SK-N-SH (cell line): ENCODE results near the gene C4B. TPM values are rescaled to one million over a fixed set of nuclear protein-coding genes. Genes with fewer than 3 reads are reported as not detected.

Source experiments
- CTCF ChIA-PET: fragments of 300-600, 350-600 bp; formaldehyde crosslinking; extraction: SDS; loops from one replicate; lab custom pipeline; 2021; lab: Yijun Ruan, JAX
- POLR2A ChIA-PET: fragments of 350-600 bp; sonication (Branson Sonifier 250); formaldehyde crosslinking; extraction: SDS; loops from one replicate; lab custom pipeline; 2020; ENCODE audit warnings: antibody characterized with exemption, inconsistent platforms; lab: Yijun Ruan, JAX
- DNase-seq: peaks from one replicate; pipeline ENCODE4 v3.0.0; 2012
- H2AFZ ChIP-seq: fragments of 200-600 bp; sonication (generic); 2 replicates; pipeline ENCODE4 v1.8.1; 2016; ENCODE audit warnings: antibody characterized with exemption, mild to moderate bottlenecking, low read depth
- H3F3A ChIP-seq: fragments of 200-600 bp; sonication (generic); replicated peaks from 2 replicates; pipeline ENCODE3; 2016; ENCODE audit warnings: antibody characterized with exemption, mild to moderate bottlenecking; ENCODE audit not compliant: insufficient read depth
- H3K27ac ChIP-seq, 2 experiments: fragments of 200-500 bp in 1 of 2; fragments of 200-600 bp in 1 of 2; sonication (Bioruptor generic) in 1 of 2; sonication (generic), shearing (Covaris generic) in 1 of 2; 2 replicates each; pipeline versions ENCODE4 v1.5.1 to v1.6.1; 2014 to 2016; ENCODE audit warnings: low read depth in 2 of 2, inconsistent platforms in 1 of 2, low read length in 1 of 2, mild to moderate bottlenecking in 1 of 2, mixed read lengths in 1 of 2
- H3K27me3 ChIP-seq: fragments of 200-600 bp; sonication (generic), shearing (Covaris generic); 2 replicates; pipeline ENCODE4 v1.6.1; 2016; ENCODE audit warnings: mixed run types; ENCODE audit not compliant: insufficient read depth
- H3K36me3 ChIP-seq, 2 experiments: fragments of 200-500 bp in 1 of 2; fragments of 200-600 bp in 1 of 2; sonication (Bioruptor generic) in 1 of 2; sonication (generic) in 1 of 2; replicated peaks in 1 of 2; 2 replicates each; pipeline versions ENCODE3 to v1.5.1; 2014 to 2016; ENCODE audit warnings: low read length in 1 of 2, mild to moderate bottlenecking in 1 of 2; ENCODE audit not compliant: insufficient read depth in 2 of 2, control insufficient read depth in 1 of 2
- H3K4me1 ChIP-seq, 2 experiments: fragments of 200-500 bp in 1 of 2; fragments of 200-600 bp in 1 of 2; sonication (Bioruptor generic) in 1 of 2; sonication (generic), shearing (Covaris generic) in 1 of 2; 2 replicates each; pipeline versions ENCODE4 v1.5.1 to v1.6.1; 2014 to 2016; ENCODE audit warnings: low read depth in 1 of 2, low read length in 1 of 2, mixed run types in 1 of 2; ENCODE audit not compliant: insufficient read depth in 2 of 2, control insufficient read depth in 1 of 2
- H3K4me2 ChIP-seq: fragments of 200-600 bp; sonication (generic), shearing (Covaris generic); 2 replicates; pipeline ENCODE4 v1.6.1; 2017; ENCODE audit warnings: mixed run types
- H3K4me3 ChIP-seq, 2 experiments: fragments of 200-500 bp in 1 of 2; fragments of 200-600 bp in 1 of 2; sonication (Bioruptor generic) in 1 of 2; sonication (generic), shearing (Covaris generic) in 1 of 2; 2 replicates each; pipeline versions ENCODE4 v1.5.1 to v1.8.1; 2014 to 2016; ENCODE audit warnings: low read depth in 2 of 2, inconsistent platforms in 1 of 2, low read length in 1 of 2, mild to moderate bottlenecking in 1 of 2, mixed read lengths in 1 of 2, moderate library complexity in 1 of 2
- H3K79me2 ChIP-seq: fragments of 200-600 bp; sonication (generic); 2 replicates; pipeline ENCODE4 v1.8.1; 2017; ENCODE audit warnings: mild to moderate bottlenecking; ENCODE audit not compliant: insufficient read depth
- H3K9ac ChIP-seq: fragments of 200-600 bp; sonication (generic); 2 replicates; pipeline ENCODE4 v1.6.1; 2017; ENCODE audit warnings: mixed run types
- H3K9me2 ChIP-seq: fragments of 200-600 bp; sonication (generic); 2 replicates; pipeline ENCODE4 v1.6.1; 2017; ENCODE audit warnings: mixed run types
- H3K9me3 ChIP-seq: fragments of 200-600 bp; sonication (generic); 2 replicates; pipeline ENCODE4 v1.6.1; 2017; ENCODE audit warnings: mixed run types, mild to moderate bottlenecking, moderate library complexity
- H4K20me1 ChIP-seq: fragments of 200-600 bp; sonication (generic); 2 replicates; pipeline ENCODE4 v1.6.1; 2017; ENCODE audit warnings: mild to moderate bottlenecking, mixed run types; ENCODE audit not compliant: insufficient read depth
- CHD2 ChIP-seq: fragments of 150-350 bp; IDR thresholded peaks from 2 replicates; pipeline ENCODE4 v1.6.1; 2018; ENCODE audit warnings: low read length; ENCODE audit not compliant: partially characterized antibody
- ELF1 ChIP-seq: IDR thresholded peaks from 2 replicates; pipeline ENCODE4 v1.4.0; 2012
- EP300 ChIP-seq, 2 experiments: IDR thresholded peaks; 2 replicates each; pipeline versions ENCODE4 v1.4.0 to v1.6.1; 2012; ENCODE audit warnings: borderline replicate concordance in 1 of 2, low read depth in 1 of 2, low read length in 1 of 2
- EZH2phosphoT487 ChIP-seq: fragments of 200-600 bp; sonication (generic); IDR thresholded peaks from 2 replicates; pipeline ENCODE4 v1.6.1; 2017; ENCODE audit warnings: low read depth, mixed run types, mild to moderate bottlenecking, antibody characterized with exemption, moderate library complexity, borderline replicate concordance
- FOSL2 ChIP-seq: IDR thresholded peaks from 2 replicates; pipeline ENCODE4 v1.4.0; 2012; ENCODE audit warnings: low read depth, mild to moderate bottlenecking, moderate library complexity, borderline replicate concordance
- FOXJ3 ChIP-seq: sonication (generic); formaldehyde crosslinking; IDR thresholded peaks from 2 replicates; pipeline ENCODE4 v1.5.1; 2020; ENCODE audit warnings: mild to moderate bottlenecking, missing genetic modification reagents
- RAD21 ChIP-seq: IDR thresholded peaks from 2 replicates; pipeline ENCODE4 v1.6.1; 2012; ENCODE audit warnings: mild to moderate bottlenecking, low read length
- RCOR1 ChIP-seq: fragments of 150-350 bp; IDR thresholded peaks from 2 replicates; pipeline ENCODE4 v1.6.1; 2017; ENCODE audit warnings: antibody characterized with exemption, low read length
- RXRA ChIP-seq: IDR thresholded peaks from 2 replicates; pipeline ENCODE4 v1.4.0; 2012; ENCODE audit warnings: low read depth, mild to moderate bottlenecking, borderline replicate concordance
- SMC3 ChIP-seq: IDR thresholded peaks from 2 replicates; pipeline ENCODE4 v1.6.1; 2012; ENCODE audit warnings: low read depth, low read length, improper control_type of control experiment
- TEAD4 ChIP-seq: IDR thresholded peaks from 2 replicates; pipeline ENCODE4 v1.4.0; 2012; ENCODE audit warnings: mild to moderate bottlenecking, borderline replicate concordance; ENCODE audit not compliant: insufficient read depth
- WGBS: methylation state at CpG from one replicate; pipeline ENCODE4 v1.1.6; 2017; ENCODE audit warnings: low lambda C conversion rate; 5-methylcytosine and 5-hydroxymethylcytosine counted together
- polyA plus RNA-seq, 3 experiments: library from polyadenylated mRNA; depleted of rRNA; stranded (reverse); fragments of >200 nt; gene quantifications; 2 replicates each; pipeline ENCODE4 v1.2.3, GENCODE V29; 2012
- TF ChIP-seq, protein P1 (sequence below): IDR thresholded peaks from 2 replicates; pipeline ENCODE4 v1.4.0; 2012; ENCODE audit warnings: low read depth, borderline replicate concordance
- TF ChIP-seq, protein P2 (sequence below): IDR thresholded peaks from 2 replicates; pipeline ENCODE4 v1.4.0; 2012; ENCODE audit warnings: low read depth
- TF ChIP-seq, protein P3 (sequence below): IDR thresholded peaks from 2 replicates; pipeline ENCODE4 v1.6.1; 2012; ENCODE audit warnings: mild to moderate bottlenecking, low read depth, low read length, moderate library complexity
- TF ChIP-seq, protein P4 (sequence below): IDR thresholded peaks from 2 replicates; pipeline ENCODE4 v1.4.0; 2012; ENCODE audit warnings: low read depth, borderline replicate concordance
- TF ChIP-seq, protein P5 (sequence below): fragments of 150-350 bp; IDR thresholded peaks from 2 replicates; pipeline ENCODE4 v1.6.1; 2017; ENCODE audit warnings: antibody characterized with exemption, low read length, low read depth, borderline replicate concordance

The C4B gene
- polyA plus RNA-seq, 1 of the 3 experiments (the other 2 are of a cell fraction): 10.9 TPM

DNA sequence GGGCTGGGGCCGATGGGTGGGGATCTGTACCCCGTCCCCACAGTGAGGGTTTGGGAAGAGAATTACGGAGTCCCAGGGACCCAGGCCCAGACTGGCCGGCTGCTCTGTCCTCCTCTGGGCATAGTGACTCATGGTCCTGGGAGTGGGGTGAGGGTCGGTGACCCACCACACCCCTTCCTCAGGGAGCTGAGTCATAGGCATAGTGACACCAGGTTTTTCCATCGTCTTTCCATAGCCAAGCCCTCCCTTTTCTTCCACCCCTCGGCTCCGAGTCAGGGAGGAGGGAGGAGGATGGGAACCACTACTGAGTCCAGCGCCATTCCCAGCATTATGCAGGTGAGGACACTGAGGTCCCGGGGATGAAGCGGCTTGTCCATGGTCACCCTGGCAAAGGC is 32.5 kb downstream of the C4B start (continued):
- TF ChIP-seq, protein P1, sequence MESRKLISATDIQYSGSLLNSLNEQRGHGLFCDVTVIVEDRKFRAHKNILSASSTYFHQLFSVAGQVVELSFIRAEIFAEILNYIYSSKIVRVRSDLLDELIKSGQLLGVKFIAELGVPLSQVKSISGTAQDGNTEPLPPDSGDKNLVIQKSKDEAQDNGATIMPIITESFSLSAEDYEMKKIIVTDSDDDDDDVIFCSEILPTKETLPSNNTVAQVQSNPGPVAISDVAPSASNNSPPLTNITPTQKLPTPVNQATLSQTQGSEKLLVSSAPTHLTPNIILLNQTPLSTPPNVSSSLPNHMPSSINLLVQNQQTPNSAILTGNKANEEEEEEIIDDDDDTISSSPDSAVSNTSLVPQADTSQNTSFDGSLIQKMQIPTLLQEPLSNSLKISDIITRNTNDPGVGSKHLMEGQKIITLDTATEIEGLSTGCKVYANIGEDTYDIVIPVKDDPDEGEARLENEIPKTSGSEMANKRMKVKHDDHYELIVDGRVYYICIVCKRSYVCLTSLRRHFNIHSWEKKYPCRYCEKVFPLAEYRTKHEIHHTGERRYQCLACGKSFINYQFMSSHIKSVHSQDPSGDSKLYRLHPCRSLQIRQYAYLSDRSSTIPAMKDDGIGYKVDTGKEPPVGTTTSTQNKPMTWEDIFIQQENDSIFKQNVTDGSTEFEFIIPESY: no peak
- TF ChIP-seq CHD2 (no peak), RCOR1 (no peak)

DNA sequence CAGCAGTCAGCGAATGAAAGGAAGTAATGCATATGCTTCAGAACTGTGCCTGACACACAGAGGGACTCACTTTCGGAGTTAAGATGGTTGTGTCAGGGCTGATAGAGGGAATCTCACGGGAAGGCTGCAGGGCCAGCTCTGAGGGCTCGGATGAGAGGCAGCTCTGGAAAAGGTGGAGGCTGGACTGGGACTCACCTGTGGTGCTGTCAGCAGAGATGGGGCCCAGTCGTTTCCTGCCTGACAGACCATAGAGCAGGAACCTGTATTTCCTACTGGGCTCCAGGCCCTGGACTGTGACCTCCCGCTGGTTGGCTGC is 32.9 kb downstream of the C4B start:
- H3K9me2 ChIP-seq: no peaks in the 10 kb centered on the region
- no peaks in the 10 kb centered on the region for H3F3A ChIP-seq
- H3K9ac ChIP-seq: no peak overlapping the region
- DNase-seq: no peak
- TF ChIP-seq EP300 (IDR thresholded peaks at IDR 0.05; ENCODE audit: borderline replicate concordance in 1 of 2, low read depth in 1 of 2, low read length in 1 of 2) (no peak), FOXJ3 (CRISPR knock-in tag) (no peak), FOSL2 (no peak), RAD21 (no peak), CHD2 (no peak), ELF1 (no peak), SMC3 (no peak), TEAD4 (no peak), EZH2phosphoT487 (no peak), RCOR1 (no peak), RXRA (no peak)
- TF ChIP-seq, protein P2, sequence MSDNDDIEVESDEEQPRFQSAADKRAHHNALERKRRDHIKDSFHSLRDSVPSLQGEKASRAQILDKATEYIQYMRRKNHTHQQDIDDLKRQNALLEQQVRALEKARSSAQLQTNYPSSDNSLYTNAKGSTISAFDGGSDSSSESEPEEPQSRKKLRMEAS: no peak
- TF ChIP-seq, protein P3, sequence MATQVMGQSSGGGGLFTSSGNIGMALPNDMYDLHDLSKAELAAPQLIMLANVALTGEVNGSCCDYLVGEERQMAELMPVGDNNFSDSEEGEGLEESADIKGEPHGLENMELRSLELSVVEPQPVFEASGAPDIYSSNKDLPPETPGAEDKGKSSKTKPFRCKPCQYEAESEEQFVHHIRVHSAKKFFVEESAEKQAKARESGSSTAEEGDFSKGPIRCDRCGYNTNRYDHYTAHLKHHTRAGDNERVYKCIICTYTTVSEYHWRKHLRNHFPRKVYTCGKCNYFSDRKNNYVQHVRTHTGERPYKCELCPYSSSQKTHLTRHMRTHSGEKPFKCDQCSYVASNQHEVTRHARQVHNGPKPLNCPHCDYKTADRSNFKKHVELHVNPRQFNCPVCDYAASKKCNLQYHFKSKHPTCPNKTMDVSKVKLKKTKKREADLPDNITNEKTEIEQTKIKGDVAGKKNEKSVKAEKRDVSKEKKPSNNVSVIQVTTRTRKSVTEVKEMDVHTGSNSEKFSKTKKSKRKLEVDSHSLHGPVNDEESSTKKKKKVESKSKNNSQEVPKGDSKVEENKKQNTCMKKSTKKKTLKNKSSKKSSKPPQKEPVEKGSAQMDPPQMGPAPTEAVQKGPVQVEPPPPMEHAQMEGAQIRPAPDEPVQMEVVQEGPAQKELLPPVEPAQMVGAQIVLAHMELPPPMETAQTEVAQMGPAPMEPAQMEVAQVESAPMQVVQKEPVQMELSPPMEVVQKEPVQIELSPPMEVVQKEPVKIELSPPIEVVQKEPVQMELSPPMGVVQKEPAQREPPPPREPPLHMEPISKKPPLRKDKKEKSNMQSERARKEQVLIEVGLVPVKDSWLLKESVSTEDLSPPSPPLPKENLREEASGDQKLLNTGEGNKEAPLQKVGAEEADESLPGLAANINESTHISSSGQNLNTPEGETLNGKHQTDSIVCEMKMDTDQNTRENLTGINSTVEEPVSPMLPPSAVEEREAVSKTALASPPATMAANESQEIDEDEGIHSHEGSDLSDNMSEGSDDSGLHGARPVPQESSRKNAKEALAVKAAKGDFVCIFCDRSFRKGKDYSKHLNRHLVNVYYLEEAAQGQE: no peak
- TF ChIP-seq, protein P4, sequence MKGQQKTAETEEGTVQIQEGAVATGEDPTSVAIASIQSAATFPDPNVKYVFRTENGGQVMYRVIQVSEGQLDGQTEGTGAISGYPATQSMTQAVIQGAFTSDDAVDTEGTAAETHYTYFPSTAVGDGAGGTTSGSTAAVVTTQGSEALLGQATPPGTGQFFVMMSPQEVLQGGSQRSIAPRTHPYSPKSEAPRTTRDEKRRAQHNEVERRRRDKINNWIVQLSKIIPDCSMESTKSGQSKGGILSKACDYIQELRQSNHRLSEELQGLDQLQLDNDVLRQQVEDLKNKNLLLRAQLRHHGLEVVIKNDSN: no peak
- TF ChIP-seq, protein P1: no peak
- TF ChIP-seq, protein P5, sequence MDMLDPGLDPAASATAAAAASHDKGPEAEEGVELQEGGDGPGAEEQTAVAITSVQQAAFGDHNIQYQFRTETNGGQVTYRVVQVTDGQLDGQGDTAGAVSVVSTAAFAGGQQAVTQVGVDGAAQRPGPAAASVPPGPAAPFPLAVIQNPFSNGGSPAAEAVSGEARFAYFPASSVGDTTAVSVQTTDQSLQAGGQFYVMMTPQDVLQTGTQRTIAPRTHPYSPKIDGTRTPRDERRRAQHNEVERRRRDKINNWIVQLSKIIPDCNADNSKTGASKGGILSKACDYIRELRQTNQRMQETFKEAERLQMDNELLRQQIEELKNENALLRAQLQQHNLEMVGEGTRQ: no peak
- ChIA-PET POLR2A (no interaction called here), CTCF (interaction anchor here (0.7 to 1.9 kb wide), 20 partner anchors 9 to 915 kb away, joined by 3 to 13 read pairs (median 4); partner anchors contain the start of genes AGPAT1, CYP21A2 and EHMT2)
- H3K4me2 ChIP-seq: no peak overlapping the region
- no peaks in the 10 kb centered on the region for H3K36me3 ChIP-seq
- WGBS: 92% methylated on average over 6 of the region's 6 CpGs
- no peak overlapping the region for H2AFZ ChIP-seq
- H3K4me3 ChIP-seq: no peak overlapping the region
- no peaks in the 10 kb centered on the region for H4K20me1 ChIP-seq
- no peak overlapping the region for H3K27ac ChIP-seq
- peaks cover 14% of the 10 kb centered on the region; the same call in 1 of the 2 replicates for H3K27me3 ChIP-seq
- peaks cover 0 to 14% of the 10 kb centered on the region in 2 experiments; a peak in 2 of 4 replicates for H3K4me1 ChIP-seq
- H3K79me2 ChIP-seq: no peaks in the 10 kb centered on the region
- no peaks in the 10 kb centered on the region for H3K9me3 ChIP-seq
